HG03469 (cell line): ENCODE results near the gene KIF1A.
A peak's percentile ranks its signal among the peaks of the same experiment; 100 is the strongest.
"Not testable (repeated sequence)": the region's sequence is repeated elsewhere in the genome, so short reads cannot be mapped to it uniquely, and the experiment has no call there.

ENCODE experiments used
- ATAC-seq: cut with Tn5 transposase; IDR thresholded peaks from one replicate; pipeline ENCODE4 v1.9.1; 2021; ENCODE audit warnings: mild to moderate bottlenecking, moderate library complexity, moderate number of reproducible peaks; ENCODE audit not compliant: unreplicated experiment

The KIF1A gene

DNA sequence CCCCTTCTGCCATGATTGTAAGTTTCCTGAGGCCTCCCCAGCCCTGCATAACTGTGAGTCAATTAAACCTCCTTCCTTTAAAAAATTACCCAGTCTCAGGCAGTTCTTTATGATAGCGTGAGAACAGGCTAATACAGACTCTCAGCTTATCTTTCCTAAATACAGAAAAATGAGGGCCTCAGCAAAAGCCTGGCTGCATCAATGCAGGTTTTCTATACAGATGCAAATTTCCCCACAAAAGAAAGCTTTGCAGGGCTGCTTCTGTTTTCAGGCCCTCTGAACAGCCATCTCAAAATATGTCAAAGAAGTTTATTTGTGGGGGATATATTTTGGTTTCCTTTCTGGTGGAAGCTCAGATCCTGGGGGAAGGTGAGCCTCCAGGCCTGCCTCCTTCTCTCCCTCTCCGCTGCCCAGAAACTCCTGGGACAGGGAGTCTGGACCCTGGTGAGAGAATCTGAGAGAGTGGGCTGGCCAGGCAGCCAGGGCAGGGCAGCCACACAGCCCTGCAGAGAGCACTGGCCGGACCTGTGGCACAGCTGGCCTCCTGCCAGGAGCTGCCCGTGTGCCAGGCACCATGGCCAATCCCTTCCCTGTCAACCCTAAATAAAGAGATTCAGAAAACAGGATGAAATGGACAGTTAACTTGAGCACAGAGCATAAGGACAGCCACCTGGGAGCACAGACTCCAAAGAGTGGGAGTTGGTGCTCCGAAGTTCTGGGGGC, 27.0 kb upstream of the KIF1A start:
- ATAC-seq = no peak

DNA sequence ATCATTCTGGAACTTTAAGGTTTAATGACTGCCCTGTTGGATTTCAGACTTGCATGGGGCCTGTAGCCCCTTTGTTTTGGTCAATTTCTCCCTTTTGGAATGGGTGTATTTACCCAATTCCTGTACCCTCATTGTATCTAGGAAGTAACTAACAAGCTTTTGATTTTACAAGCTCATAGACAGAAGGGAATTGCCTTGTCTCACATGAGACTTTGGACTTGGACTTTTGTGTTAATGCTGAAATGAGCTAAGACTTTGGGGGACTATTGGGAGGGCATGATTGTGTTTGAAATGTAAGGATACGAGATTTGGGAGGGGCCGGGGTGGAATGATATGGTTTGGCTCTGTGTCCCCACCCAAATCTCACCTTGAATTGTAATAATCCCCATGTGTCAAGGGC, 26.3 kb upstream of the KIF1A start:
- not testable (repeated sequence) for ATAC-seq

DNA sequence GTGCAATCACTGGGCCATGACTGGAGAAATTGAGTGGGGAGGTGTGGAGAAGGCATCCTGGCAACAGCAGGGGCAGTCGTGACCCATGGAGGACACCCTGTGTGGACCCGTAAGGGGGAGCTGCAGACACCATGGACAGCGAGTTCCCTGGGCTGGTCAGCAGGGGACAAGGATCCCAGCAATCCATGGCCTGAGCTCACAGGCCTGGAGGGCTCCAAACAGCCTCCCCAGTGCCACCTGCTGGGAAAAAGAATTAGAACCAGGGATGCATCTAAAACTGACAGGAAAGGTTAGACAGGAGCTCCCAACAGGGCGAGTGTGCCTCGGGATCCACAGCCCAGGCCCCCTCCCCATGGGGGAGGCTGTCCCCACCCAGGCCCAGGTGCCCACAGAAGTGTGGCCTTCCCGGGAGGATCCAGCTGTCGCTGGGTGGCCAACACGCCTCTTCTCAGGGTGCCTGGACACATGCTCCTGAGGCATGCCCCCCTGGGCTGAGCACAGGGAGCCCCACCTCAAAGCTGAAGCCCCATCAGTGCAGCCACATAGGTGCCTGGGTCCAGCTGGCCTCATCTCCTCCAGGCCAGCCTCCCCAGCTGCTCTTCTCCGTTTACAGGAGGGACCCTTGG, 20.5 kb upstream of the KIF1A start:
- no peak for ATAC-seq

DNA sequence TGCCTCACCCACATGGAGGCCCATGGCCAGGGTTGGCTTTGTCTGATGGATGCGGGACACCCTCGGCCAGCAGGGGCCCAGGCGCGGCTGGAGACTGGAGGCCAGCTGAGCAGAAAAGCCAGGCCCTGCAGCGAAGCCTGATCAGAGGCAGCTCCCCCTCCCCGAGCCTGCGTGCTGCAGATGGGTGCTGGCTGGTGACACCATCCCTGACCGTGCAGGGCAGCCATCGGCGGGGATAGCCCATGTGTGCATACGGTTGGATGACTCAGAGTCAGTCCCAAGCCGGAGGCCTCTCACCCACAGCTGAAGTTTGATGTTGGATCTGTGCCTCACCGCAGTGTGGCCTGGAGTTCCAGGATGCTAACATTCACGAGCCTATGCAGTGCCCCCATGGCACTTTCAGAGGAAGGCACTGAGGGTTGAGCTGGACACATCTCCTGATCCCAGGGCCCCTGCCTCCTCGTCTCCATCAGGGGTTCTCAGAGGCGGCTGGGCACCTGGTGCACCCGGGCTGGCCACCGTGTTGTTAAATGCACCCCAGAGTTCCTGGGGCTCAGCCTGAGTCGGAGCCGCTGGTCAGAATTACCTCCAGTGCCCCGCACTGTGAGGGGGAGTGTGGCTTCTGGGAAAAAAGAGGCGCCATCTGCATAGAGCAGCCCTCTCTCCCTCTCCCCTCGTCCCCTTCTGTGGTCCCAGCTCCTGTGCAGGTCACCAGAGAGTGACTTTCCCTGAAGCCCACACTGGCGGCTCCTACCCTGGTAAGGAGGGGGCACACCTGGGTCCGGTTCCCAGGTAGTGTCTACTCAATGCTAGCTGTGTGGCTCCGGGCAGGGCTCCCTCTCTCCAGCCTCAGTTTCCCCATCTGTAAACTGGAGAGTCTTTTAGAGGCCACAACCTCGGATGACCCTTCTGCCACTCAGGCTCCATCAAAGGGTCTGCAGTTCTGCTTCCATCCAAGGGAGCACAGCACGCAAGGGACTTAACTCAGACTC, 19.4 kb upstream of the KIF1A start:
- ATAC-seq = no peak

DNA sequence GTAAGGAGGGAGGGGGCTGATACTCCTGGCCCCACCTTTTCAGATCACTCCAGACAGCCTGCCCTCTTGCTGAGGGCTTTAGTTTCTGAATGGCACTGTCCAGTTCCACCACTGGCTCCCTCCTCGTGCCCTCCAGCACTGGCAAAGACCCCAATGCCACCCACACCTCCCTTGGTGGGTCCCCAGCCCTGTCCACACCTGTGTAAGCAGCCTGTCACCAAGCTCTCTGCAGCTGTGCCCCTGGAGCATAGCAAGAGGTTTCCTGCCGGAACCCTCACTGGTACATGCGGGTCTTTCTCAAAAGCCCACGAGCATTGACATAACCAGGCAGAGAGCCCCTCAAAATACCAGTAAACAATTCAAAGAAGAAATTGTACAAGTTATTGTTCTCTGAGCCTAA, 17.6 kb upstream of the KIF1A start:
- no peak for ATAC-seq

DNA sequence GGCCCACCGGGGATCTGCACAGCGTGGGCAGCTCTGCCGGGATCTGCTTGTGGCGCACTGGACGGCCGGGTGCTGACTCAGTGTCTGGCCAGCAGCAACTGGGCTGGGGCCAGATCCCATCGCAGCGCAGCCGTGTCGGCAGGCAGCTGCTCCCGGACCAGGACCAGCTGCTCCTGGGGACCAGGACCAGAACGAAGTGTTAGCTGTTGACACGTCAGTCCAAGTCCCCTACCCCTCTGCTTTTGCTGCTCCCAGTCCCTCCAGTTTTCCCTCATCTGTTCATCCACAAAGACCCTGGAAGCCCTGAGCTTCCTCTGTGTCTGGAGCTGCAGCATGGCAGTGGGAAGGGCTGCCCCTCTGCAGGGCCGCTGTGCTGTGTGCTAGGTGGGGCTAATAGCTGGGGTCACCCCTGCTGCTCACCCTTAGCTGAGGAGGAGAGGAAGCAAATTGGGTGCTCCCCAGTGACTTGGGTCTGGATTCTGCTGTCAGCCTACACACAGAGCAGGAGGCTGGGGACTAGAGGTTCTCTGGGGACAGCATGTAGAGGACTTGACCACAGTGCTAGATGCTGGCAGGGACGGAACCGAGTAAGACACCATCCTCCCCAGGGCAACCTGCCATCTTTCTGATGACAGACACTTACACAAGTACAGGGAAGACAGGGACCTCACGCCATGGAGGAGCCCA, 16.9 kb upstream of the KIF1A start:
- no peak for ATAC-seq

DNA sequence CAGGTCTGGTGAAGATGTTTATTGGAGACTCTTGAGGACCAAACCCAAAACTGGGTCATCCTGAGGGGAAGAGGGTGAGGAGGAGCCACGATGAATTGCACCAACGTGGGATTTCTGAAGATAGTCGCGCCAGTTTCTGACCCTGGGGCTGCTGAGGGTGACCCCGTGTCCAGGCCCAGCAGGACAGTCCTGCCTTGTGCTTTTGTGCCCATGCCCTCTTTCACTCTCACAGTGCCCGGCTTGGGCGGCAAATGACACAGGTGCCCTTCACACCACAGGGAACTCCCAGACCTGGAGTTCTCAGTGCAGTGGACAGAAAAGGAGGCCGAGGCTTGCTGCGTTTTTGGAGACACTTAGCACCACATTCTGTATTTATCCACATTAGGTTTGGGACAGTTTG, 15.5 kb upstream of the KIF1A start:
- ATAC-seq = no peak

DNA sequence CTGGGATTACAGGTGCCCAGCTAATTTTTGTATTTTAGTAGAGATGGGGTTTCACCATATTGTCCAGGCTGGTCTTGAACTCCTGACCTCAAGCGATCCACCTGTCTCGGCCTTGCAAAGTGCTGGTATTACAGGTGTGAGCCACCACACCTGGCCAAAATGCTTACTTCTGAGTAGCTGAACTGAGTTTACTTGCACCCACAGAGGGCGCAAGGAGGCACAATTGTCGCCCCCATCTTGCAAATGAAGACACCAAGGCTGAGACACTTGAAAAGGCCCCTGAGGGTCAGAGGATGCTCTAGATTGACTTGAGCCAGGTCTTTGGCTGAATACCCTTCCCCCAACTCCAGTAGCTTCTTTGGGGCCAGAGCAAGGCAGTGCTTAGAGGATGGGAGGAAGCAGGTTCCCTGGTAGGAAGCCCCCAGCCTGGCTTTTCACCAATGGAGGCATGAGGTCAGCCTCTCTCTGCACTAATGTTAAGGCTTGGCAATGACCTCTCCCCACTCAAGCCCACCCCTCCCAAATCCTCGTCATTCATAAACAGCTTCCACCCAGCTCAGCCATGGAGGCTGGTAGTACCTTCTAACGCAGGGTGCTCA, 14.5 kb upstream of the KIF1A start:
- no peak for ATAC-seq

DNA sequence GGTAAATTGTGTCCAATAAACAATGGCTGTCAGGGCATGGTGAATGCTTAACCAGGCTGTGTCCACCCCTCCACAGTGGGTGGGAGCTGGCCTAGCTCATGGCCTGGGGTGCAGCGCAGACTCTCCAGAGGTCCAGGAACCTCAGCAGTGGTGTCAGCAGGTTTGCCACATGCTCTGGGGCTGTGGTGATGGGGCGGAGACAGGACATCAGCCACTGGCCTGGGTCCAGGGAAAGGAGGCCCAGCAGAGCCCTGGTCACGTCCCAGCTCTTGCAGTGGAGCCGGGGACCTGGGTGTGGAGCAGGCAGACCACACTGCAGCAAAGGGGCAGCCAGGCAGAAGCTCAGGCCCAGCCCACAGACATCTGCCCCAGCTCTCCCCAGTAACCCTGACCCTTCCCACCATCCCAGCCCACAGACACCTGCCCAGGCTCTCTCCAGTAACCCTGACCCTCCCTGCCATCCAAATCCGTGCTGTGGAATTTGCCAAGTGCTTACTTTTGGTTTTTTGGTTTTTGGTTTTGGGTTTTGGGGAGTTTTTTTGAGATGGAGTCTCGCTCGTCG, 13.8 kb upstream of the KIF1A start:
- ATAC-seq = no peak

DNA sequence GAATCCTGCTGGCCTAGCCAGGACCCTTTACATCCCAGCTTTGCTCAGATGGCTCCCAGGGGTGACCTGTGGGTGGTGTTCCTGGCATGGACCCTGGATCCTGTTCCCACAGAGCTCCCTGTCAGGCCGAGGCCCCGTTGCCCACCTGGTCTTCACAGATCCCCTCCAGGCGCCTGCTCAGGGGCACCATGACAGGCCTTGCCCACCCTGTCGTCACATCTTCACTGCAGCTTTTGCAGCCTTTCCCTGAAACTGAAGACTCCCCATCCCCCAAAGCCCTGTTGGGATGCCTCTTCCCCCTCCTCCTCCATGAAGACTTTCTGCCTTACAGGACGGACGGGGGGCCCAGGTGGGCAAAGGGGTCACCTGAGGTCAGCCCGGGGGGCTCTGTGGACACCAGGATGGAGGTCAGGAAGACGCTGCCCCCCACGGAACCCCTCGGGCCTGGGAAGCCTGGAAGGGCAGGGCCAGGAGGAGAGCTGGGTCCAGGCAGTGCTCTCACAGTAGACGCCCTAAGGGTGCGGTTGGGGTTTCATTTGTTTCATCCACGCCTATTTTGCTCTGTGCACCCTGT, 13.0 kb upstream of the KIF1A start:
- no peak for ATAC-seq

DNA sequence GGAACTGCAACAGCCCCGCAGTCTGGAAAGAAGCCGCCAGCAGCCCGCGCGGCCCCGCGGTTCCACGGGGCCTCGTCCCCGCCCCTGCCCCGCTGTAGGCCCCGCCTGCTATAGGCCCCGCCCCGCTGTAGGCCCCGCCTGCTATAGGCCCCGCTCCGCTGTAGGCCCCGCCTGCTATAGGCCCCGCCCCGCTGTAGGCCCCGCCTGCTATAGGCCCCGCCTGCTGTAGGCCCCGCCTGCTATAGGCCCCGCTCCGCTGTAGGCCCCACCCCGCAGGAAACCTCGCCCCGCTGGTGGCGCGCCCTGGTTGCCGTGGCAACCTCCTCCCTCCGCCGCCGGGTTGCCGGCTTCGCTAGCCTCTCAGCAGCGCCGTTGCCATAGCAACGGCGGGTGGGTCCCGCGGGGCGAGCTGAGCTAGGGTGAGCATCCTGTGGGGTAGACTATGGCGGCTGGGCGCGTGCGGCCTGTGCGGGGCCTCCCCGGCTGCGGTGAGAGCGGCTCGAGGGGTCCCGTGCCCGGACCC, 12.2 kb upstream of the KIF1A start:
- peak; percentile 81 for ATAC-seq

DNA sequence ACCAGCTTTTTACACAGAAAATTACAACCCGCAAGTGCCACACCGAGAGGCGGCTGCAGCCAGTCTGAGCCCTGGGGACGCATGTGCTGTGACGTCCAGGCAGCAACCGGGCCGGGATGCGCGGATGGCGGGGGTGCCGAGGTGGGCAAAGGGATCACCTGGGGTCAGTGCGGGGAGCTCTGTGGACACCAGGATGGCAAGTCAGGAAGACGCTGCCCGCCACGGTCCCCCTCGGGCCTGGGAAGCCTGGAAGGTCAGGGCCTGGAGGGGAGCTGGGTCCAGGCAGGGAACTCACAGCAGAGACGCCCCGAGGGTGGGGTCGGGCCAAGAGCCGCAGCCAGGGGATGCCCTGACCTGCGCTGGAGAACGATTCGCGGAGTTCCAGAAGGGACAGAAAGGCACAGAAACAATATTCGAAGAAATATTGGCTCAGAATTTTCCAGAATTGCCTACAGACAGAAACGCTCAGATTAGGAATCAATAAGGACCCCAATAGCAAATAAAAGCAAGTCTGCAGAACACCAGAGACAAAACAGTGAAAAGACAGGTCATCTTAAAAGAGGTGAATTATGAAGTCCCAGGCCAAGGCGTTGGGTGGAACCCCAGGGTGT, 11.7 kb upstream of the KIF1A start:
- ATAC-seq = no peak

DNA sequence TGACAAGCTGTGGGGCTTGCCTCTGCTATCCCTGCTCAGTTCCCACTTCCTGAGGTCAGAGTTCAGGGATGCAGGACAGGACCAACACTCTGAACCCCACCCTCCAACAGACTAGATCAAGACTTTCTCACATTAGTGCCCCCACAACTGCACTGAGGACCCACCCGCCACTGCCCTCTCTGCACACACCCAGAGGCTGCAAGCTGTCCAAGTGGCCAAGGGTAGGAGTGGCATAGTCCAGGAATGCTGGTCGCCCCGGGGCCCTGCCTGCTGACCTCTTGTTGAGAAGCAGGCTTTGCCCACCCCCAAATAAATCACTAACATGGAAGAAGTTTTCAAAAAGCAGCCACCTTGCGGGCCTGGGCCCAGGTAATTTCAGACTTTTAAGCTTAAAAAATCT, 5.5 kb upstream of the KIF1A start:
- ATAC-seq = no peak

DNA sequence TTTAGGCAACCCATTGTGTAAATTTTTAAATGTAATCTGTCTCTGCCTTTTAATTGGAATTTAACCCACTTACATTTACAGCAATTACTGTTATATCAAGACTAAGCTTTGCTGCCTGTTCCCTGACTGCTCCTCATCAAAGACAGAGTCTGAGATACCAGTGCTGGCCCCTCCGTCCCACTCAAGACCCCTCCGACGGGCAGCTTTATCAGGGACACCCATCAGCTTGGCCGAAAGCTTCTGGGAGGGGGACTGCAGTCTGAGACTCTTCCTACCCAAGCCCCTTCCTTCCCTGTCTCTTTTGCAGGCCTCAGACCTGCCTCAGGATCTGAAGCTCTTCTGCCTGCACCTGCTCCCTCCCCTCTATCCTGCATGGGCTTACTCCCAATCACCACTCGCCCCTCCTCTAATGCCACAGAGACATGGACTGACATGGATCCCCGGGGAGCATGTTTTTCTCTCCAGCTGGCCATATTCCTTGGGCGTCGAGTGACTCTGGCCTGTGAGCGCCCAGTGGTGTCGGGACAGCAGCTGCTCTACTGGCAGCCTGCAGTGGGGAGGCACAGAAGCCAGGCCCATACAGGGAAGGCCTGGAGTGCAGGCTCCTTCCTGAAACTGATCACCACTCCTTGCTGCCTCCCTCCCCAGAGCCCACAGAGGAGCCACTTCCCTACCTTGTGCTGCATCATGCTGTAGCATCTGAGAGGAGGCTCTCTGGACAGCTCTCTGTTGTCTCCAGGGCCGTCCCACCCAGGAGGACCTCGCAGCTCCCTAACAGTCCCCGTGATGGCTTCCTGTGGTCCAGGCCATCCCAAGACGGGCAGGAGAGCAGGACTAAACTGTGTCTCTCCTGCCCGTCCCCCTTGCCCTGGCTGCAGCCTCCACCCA, 3.7 kb upstream of the KIF1A start:
- no peak for ATAC-seq

DNA sequence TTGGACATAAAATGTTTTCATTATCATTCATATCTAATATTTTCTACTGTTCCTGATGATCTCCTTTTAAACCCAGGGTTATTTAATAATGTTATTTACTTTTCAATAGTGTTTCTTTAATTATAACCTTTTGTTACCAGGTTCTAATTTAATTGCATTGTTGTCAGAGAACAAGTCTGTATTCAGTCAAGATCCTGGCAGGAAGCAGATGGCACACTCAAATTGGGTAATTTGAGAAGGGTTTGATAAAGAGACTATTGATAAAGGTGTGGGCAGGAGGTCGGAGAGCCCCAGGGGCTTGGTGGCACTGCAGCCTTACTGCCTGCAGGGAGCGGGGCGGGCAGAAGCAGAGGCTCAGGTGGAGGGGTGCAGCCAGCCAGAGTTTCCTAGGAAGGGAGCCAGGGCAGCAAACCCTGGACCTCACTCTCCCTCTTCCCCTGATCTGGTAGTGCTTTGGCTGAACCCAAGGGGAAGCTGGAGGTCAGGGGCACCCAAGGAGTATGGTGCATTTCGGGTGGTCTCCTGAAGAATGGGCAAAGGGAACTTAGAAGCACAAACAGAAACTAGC, 2.3 kb upstream of the KIF1A start:
- no peak for ATAC-seq

DNA sequence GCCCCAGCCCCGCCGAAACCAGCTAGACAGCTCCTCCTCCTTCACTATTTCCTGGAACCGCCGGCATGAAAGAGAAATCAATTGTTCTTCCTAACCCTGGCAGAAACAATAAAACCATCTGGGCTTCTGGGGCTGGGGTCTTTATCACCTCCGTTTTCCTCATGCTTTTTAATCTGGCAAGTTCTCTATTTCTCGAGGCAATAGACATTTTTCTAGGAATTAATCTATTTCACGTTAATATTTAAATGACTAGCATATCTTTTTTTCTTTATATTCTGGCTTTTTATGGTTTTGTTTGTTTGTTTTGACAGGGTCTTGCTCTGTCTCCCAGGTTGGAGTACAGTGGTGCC, 1.4 kb upstream of the KIF1A start:
- no peak for ATAC-seq

DNA sequence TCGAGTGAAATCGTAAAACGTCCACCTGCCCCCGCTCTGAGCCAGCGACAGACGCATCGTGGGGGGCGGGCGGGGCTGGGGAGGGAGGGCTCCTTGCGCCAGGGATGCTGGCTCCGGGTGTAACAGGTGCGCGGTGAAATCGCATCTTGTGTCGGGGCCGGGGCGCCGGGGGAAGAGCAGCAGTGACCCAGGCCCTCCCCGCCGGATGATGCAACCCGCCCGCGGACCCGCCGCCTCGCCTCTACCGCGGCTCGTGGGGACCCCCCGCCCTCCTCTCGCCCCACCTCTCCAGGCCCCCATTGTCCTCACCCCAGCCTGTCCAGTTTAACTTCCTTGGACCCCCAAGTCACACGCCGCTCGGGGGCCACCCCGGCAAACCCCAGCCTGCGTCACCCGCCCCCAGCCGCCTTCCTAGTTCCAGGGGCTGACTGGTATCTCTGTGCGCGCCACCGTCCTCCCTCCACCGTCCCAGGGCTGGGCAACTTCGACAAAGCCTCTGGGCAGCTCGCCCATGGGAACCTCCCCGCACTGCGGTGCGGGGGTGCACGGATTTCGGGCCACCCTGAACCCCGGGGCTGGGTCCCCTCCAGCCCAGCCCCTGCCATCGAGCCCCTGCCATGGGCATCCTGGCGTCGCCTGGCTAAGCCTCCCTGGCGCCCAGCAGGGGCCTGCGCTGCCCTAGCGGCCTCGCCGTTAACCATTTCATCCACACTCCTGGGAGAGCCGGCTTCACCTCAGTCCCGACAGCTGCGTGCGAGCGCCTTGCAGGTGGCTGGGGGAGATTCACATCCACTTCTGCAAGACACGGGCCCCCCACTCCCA, 799 bp upstream of the KIF1A start:
- ATAC-seq = no peak
